ENCODE results near the gene GTPBP3.

The GTPBP3 gene

GRCh38 chr19:17314007-17314593 lies 23.3 kb upstream of the GTPBP3 start:
- Histone ChIP-seq H3K4me1 (no peaks in the 10 kb centered on the region), H3K9me3 (no peaks in the 10 kb centered on the region), H3K36me3 (peaks cover 20% of the 10 kb centered on the region), H3K4me3 (ENCODE audit: low read depth, low read length) (no peak overlapping the region), H3K27me3 (no peaks in the 10 kb centered on the region)
- TF ChIP-seq CTCF (IDR thresholded peaks at IDR 0.05; ENCODE audit: low read depth, low read length) = no peak
- DNase-seq = no peak

DNA sequence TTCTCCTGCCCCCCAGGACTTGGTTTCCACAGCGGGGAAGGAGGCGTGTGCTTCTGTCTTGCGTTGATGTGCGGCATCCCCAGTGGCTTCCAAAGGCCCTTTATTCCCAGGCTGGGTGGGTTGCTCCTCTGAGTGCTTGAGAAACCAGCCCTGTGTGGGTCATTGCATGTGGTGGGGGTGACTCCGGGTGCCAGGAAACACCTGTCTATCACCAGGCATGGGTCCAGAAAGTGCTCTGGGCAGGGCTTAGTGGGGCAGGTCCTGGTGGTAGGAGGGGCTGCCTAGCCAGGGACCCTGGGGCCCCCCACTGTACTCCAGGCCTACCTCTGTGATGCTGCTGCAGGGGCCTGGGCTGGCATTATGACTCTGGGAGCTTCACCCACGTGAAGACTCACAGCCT lies 18.4 kb upstream of the GTPBP3 start:
- Histone ChIP-seq H3K36me3 (peaks cover 36% of the 10 kb centered on the region), H3K9me3 (no peaks in the 10 kb centered on the region), H3K4me3 (ENCODE audit: low read depth, low read length) (no peak overlapping the region), H3K4me1 (no peaks in the 10 kb centered on the region), H3K27me3 (no peaks in the 10 kb centered on the region)
- no peak for DNase-seq
- TF ChIP-seq CTCF (IDR thresholded peaks at IDR 0.05; ENCODE audit: low read depth, low read length) = no peak

- no peak for TF ChIP-seq CTCF (IDR thresholded peaks at IDR 0.05; ENCODE audit: low read depth, low read length)
- Histone ChIP-seq H3K27me3 (no peaks in the 10 kb centered on the region), H3K4me3 (ENCODE audit: low read depth, low read length) (no peak overlapping the region), H3K36me3 (peaks cover 29% of the 10 kb centered on the region), H3K9me3 (no peaks in the 10 kb centered on the region), H3K4me1 (no peaks in the 10 kb centered on the region)
- DNase-seq = no peak
Observed at GRCh38 chr19:17319473-17320238, 17.7 kb upstream of the GTPBP3 start.

DNA sequence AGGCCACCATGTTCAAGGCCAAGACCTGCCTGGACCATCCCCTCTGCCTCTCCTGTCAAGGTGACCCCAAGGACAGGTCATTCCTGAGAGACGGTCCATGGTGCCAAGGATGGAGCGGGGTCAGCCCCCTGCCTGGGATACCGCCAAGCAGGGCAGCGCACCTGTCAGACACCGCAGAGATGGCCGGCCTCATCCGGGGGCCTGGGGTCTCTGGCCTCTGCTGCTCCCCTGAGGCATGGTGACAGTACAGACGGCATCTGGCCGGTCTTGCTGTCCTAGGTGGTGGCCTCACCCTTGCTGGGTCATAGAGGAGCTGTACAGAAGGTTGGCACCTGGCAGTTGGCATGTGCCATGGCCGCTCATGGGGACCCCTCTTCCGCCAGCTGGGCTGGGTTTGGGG lies 16.9 kb upstream of the GTPBP3 start:
- no peak for TF ChIP-seq CTCF (IDR thresholded peaks at IDR 0.05; ENCODE audit: low read depth, low read length)

GRCh38 chr19:17321655-17322489 lies 15.5 kb upstream of the GTPBP3 start:
- TF ChIP-seq CTCF (IDR thresholded peaks at IDR 0.05; ENCODE audit: low read depth, low read length) = no peak
- no peak for DNase-seq
- Histone ChIP-seq H3K9me3 (no peaks in the 10 kb centered on the region), H3K36me3 (peaks cover 19% of the 10 kb centered on the region), H3K27me3 (no peaks in the 10 kb centered on the region), H3K4me3 (ENCODE audit: low read depth, low read length) (no peak overlapping the region), H3K4me1 (no peaks in the 10 kb centered on the region)

More for the DNA sequence above, 16.9 kb upstream of the GTPBP3 start:
- H3K27me3 ChIP-seq = no peaks in the 10 kb centered on the region
- no peaks in the 10 kb centered on the region for H3K4me1 ChIP-seq
- H3K36me3 ChIP-seq = peaks cover 27% of the 10 kb centered on the region
- DNase-seq = no peak
- no peak overlapping the region for H3K4me3 ChIP-seq (ENCODE audit: low read depth, low read length)
- H3K9me3 ChIP-seq = no peaks in the 10 kb centered on the region
